ENCODE data around the gene NOP9.

The NOP9 gene

DNA sequence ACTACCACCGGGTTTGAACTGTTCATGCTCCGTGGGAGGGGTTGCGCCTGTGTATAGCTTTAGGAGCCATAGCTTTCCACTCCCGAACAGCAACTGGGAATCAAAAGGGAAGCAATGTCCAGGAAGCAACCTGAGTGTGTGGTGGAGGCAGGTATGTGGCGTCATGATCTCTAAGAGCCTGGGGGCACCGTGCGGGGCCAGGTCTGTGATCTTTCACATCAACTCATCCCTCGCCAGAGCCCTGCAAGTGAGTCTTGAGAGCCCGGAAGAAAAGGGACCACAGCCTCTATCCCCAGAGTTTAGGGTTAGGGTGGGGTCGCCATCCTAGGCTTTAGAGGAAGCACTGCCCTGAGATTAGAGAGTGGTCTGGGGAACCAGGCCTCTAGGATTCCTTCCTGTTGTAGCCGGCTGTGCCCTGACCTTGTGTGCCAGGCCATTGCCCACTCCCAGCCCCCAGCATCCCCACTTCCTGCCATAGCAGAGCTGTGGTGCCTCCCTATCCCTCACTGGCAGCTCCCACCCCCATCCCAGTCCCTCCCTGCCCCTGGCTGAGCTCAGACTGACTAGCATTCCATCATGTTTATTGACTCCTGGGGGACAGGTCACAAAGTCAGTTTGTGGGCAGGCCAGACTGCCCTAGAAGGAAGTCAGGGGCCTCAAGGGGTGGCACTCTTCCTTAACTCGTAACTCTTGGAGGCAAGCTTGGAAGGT, 36.0 kb downstream of the NOP9 start:
- Histone ChIP-seq H3K4me1 (ENCODE audit: insufficient read depth, low read length) (peaks cover 19% of the 10 kb centered on the region), H3K27ac (ENCODE audit: low read length) (no peak overlapping the region), H3K27me3 (ENCODE audit: insufficient read depth, low read length, poor library complexity) (peaks cover 19% of the 10 kb centered on the region), H4K20me1 (ENCODE audit: insufficient read depth, low read length) (peaks cover 13% of the 10 kb centered on the region), H2AFZ (ENCODE audit: low read depth, low read length) (no peak overlapping the region), H3K79me2 (ENCODE audit: insufficient read depth, low read length) (no peaks in the 10 kb centered on the region), H3K36me3 (ENCODE audit: insufficient read depth, low read length) (no peaks in the 10 kb centered on the region), H3K4me3 (ENCODE audit: low read depth in 1 of 2, low read length in 2 of 2) (no peak overlapping the region), H3K4me2 (ENCODE audit: insufficient read depth, low read length) (no peak overlapping the region), H3K9ac (ENCODE audit: low read depth, low read length) (no peak overlapping the region), H3K9me3 (ENCODE audit: insufficient read depth, low read length, severe bottlenecking) (no peaks in the 10 kb centered on the region)
- DNase-seq (no peak), ATAC-seq (ENCODE audit: insufficient read depth, low read depth) (no peak)
- TF ChIP-seq, protein P1, sequence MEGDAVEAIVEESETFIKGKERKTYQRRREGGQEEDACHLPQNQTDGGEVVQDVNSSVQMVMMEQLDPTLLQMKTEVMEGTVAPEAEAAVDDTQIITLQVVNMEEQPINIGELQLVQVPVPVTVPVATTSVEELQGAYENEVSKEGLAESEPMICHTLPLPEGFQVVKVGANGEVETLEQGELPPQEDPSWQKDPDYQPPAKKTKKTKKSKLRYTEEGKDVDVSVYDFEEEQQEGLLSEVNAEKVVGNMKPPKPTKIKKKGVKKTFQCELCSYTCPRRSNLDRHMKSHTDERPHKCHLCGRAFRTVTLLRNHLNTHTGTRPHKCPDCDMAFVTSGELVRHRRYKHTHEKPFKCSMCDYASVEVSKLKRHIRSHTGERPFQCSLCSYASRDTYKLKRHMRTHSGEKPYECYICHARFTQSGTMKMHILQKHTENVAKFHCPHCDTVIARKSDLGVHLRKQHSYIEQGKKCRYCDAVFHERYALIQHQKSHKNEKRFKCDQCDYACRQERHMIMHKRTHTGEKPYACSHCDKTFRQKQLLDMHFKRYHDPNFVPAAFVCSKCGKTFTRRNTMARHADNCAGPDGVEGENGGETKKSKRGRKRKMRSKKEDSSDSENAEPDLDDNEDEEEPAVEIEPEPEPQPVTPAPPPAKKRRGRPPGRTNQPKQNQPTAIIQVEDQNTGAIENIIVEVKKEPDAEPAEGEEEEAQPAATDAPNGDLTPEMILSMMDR (IDR thresholded peaks at IDR 0.05; ENCODE audit: borderline replicate concordance, extremely low read depth, low read length, poor library complexity, severe bottlenecking) = no peak

DNA sequence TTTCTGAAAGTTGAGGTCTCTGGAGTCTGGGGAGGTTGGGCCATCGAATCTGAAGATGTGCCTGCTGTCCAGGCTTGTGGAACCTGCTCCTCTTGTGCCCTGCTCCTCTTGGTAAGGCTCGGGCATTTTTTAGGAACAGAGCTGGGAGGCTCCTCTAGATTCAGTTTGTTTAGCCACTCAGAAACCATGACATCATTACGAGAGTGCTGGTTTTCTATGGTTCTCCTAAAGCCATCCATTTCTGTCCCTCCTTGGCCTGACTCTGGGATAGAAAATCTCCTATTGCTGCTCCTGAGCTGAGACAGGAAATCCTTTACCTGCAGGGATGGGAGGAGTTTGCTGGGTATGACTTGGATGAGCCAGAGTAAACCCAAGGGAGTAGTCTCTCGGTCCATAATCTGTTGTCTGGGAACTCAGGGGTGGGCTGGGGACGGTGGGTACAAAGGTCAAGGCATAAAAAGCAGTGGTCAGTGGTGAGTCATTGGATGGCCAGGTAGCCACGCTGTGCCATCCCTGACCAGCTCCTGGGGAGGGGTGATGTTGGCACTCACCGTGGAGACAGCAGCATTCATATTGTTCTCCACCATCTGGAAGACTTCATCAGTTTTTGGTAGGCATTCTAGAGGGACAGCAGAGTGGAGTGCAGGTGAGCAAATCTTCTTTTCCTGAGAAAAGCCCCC, 37.6 kb downstream of the NOP9 start:
- Histone ChIP-seq H4K20me1 (ENCODE audit: insufficient read depth, low read length) (peaks cover 11% of the 10 kb centered on the region), H3K27ac (ENCODE audit: low read length) (no peak overlapping the region), H3K9ac (ENCODE audit: low read depth, low read length) (no peak overlapping the region), H2AFZ (ENCODE audit: low read depth, low read length) (no peak overlapping the region), H3K4me1 (ENCODE audit: insufficient read depth, low read length) (peaks cover 11% of the 10 kb centered on the region), H3K4me3 (ENCODE audit: low read depth in 1 of 2, low read length in 2 of 2) (no peak overlapping the region), H3K79me2 (ENCODE audit: insufficient read depth, low read length) (no peaks in the 10 kb centered on the region), H3K9me3 (ENCODE audit: insufficient read depth, low read length, severe bottlenecking) (no peaks in the 10 kb centered on the region), H3K4me2 (ENCODE audit: insufficient read depth, low read length) (no peak overlapping the region), H3K27me3 (ENCODE audit: insufficient read depth, low read length, poor library complexity) (peaks cover 29% of the 10 kb centered on the region), H3K36me3 (ENCODE audit: insufficient read depth, low read length) (no peaks in the 10 kb centered on the region)
- ATAC-seq (ENCODE audit: insufficient read depth, low read depth) (no peak), DNase-seq (no peak)
- TF ChIP-seq EZH2 (IDR thresholded peaks at IDR 0.05; ENCODE audit: borderline replicate concordance, low read depth, low read length, severe bottlenecking) = no peak
- TF ChIP-seq, protein P1 (IDR thresholded peaks at IDR 0.05; ENCODE audit: borderline replicate concordance, extremely low read depth, low read length, poor library complexity, severe bottlenecking) = no peak

DNA sequence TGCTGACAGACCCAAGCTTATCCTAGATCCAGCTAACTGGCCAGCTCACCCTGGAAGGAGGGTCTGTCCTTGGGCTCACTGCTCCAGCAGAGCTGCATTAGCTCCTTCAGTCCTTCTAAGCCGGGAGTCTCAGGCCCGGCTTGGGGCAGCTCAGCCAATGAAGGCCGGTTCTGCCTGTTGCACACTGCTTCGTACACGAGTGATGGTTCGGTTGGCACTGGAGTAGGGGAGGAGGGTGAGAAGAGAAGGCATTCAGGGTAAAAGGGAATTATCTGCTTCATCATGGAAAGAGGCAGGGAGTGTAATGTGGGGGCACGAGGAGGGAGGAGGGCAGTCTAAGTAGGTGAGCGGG, 38.1 kb downstream of the NOP9 start:
- Histone ChIP-seq H3K27me3 (ENCODE audit: insufficient read depth, low read length, poor library complexity) (peaks cover 28% of the 10 kb centered on the region), H3K27ac (ENCODE audit: low read length) (no peak overlapping the region), H3K4me1 (ENCODE audit: insufficient read depth, low read length) (peaks cover 10% of the 10 kb centered on the region), H4K20me1 (ENCODE audit: insufficient read depth, low read length) (peaks cover 6% of the 10 kb centered on the region), H3K4me3 (ENCODE audit: low read depth in 1 of 2, low read length in 2 of 2) (no peak overlapping the region), H3K9me3 (ENCODE audit: insufficient read depth, low read length, severe bottlenecking) (no peaks in the 10 kb centered on the region), H3K9ac (ENCODE audit: low read depth, low read length) (no peak overlapping the region), H3K79me2 (ENCODE audit: insufficient read depth, low read length) (no peaks in the 10 kb centered on the region), H3K4me2 (ENCODE audit: insufficient read depth, low read length) (no peak overlapping the region), H2AFZ (ENCODE audit: low read depth, low read length) (no peak overlapping the region), H3K36me3 (ENCODE audit: insufficient read depth, low read length) (no peaks in the 10 kb centered on the region)
- no peak for TF ChIP-seq EZH2 (IDR thresholded peaks at IDR 0.05; ENCODE audit: borderline replicate concordance, low read depth, low read length, severe bottlenecking)
- TF ChIP-seq, protein P1 (IDR thresholded peaks at IDR 0.05; ENCODE audit: borderline replicate concordance, extremely low read depth, low read length, poor library complexity, severe bottlenecking) = no peak
- no peak for DNase-seq
- no peak for ATAC-seq (ENCODE audit: insufficient read depth, low read depth)
